GM21447 (cell line): ENCODE measurements around the gene C1QL1.

Source experiments
- ATAC-seq: cut with Tn5 transposase; IDR thresholded peaks from one replicate; pipeline ENCODE4 v1.9.1; 2021; ENCODE audit not compliant: unreplicated experiment

The C1QL1 gene

DNA sequence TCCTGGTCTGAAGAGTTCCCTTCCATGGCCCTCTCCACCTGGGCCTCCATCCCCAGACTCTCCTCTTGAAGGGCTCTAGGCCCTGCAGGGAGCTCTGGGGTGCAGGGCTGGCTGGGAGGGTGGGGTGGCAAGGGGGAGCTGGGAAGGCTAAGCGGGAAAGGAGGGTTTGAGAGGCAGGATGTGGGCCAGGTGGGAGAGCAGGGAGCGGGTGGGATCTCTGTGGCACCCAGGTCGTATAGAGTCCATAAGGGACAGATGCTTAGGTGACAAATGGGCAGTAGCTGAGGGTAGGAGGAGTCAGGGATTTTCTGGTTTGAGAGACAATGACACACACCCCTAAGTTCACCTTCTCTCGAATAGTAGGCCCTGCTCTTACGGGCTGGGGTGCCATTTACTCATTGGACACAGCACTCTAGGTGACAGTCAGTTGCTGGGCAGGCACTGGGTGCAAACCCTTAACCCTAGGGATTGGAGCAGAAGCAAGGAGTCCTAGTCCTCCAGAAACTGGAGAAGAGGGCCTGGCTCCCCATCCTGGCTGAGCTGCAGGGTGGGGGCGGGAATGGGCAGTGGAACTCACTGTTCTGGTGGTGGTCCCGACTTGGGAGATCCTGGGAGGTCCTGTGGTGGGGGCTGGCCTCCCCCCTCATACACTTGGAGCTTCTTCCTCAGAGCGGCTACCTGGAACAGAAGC is 35.9 kb downstream of the C1QL1 start:
- ATAC-seq: no peak

DNA sequence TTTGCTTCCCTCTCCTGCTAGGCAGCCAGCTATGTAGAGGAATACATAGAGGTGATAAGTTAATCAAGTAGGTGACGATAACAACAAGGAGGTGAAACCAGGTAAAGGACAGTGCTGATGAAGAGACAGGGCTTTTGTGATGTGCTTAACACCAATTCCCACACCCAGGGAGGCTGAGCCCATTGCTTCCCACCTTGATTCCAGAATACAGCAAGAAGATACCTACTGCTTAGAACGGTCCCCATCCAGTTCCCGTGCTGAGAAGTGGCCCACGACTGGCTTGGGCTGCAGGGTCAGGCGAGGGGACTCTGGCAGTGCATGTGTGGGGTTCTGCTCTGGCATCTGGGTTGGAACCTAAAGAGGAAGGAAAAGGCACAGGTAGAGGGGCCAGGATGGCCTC is 36.7 kb downstream of the C1QL1 start:
- no peak for ATAC-seq

DNA sequence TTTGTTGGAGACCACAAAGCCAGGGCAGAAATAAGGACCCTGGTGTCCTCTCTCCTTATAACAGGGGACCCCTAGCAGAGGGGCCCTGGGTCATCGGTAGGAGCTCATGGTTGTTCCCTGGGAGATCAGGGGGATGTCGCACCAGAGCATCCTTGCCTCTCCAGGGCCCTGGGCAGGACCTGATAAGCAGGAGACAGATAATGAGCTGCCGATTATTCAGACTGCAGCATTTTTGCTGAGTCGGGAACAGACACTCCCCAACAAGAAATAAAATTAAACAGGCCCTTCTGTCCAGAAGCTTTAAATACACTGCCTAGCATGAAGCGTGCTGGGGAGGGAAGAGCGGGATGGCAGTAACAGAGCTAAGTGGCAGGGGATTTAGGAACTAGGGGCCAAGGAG is 37.4 kb downstream of the C1QL1 start:
- ATAC-seq: no peak

DNA sequence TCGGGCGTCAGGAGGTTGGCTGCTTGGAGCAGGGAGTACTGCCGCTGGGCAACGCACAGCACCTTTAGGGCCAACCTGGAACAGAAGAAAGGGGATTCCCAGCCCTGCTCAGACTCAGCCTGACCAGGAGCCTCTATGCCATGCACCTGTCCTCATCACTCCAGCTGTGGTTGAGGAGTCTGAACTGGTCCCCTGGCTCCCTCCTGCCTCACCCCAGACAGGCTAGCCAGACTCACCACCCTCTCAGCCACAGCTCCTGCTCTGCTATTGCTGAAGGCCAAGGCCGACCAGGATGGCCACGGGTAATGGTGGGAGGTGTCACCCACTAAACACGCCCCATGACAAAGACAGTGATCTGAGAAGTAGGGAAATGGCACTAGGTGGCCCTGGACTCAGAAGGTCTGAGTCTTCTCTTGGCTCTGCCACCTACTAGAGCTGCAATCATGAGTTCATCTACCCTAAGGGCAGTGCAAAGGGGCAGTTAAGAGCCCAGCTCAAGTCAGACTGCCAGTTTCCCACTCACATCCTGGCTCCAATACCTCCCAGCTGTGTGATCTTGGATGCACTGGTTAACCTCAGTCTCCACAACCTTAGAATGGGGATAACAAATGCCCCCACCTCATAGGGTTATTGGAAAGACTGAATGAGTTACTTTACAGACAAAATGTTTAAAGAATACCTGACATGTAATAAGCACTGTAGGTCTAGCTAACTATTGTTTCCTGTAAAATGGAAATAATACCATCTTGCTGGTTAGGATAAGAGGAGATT is 39.0 kb downstream of the C1QL1 start:
- ATAC-seq: no peak

DNA sequence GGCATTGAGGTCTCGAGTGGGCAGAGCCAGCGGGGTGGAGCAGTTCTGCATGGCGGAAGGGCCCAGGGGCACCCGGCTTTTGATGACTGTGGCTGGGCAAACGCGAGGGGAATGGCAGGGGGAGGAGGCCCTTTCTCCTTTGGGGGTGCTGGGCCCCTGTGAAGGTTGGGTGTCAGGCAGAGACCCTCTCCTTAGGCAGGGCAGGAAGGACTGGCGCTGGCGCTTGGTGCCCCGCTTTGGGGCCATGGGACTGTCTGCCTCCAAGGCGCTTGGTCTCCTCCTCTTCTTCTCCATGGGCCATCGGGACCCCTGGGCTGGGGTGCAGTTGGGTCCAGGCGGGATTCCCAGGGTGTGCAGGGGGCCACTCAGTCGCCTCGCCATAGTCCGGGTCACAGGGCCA is 40.0 kb downstream of the C1QL1 start:
- no peak for ATAC-seq

DNA sequence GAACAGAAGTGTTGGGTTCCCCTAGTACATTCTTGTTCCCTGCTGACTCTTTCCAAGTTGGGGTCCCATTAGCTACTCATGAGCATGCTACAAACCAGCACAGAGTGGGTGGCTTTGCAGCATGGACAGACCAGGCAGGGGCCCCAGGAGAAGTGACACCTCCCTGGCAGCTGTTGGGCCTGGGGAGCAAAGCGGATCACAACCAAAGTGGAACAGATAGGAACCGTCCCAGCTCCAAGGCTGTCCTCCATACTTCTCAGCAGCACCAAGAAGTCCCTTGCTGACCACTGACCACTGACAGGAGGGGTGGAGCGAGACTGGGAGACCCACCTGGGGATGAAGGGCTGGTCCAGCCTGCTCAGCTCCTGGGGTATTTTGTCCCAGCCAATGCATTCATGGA is 40.4 kb downstream of the C1QL1 start:
- no peak for ATAC-seq

DNA sequence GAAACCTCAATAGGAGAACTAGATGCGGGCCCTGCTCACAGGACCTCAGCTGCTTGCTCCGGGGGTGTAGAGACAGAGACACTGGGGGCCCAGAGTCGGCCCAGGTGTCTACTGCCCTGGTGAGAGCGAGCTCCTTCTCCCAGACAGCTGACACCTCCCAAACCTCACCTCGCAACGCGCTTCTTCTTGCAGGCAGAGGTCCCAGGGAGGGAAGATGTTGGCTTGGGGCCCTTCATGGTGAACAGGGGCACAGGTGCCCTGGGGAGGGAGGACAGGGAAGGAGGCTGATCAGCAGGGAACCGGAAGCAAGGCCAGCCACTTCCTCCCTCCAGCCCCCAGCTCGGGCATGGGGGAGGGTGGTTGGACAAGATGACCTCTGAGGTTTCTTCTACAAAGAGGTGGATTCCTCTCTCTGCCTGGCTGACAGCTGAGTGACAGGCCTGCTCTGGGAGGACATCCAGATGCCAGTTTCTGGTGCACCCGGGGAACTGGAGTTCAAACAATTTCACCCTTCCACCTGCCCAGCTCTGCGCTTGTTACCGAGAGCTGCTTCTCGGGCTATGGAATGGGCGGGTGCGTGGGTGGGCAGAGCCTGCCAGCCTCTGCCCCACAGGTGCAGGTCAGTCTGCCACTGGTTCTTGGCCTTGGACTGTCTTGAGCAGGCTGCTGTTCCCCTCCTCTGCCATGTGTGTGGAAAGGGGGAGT is 41.1 kb downstream of the C1QL1 start:
- no peak for ATAC-seq

DNA sequence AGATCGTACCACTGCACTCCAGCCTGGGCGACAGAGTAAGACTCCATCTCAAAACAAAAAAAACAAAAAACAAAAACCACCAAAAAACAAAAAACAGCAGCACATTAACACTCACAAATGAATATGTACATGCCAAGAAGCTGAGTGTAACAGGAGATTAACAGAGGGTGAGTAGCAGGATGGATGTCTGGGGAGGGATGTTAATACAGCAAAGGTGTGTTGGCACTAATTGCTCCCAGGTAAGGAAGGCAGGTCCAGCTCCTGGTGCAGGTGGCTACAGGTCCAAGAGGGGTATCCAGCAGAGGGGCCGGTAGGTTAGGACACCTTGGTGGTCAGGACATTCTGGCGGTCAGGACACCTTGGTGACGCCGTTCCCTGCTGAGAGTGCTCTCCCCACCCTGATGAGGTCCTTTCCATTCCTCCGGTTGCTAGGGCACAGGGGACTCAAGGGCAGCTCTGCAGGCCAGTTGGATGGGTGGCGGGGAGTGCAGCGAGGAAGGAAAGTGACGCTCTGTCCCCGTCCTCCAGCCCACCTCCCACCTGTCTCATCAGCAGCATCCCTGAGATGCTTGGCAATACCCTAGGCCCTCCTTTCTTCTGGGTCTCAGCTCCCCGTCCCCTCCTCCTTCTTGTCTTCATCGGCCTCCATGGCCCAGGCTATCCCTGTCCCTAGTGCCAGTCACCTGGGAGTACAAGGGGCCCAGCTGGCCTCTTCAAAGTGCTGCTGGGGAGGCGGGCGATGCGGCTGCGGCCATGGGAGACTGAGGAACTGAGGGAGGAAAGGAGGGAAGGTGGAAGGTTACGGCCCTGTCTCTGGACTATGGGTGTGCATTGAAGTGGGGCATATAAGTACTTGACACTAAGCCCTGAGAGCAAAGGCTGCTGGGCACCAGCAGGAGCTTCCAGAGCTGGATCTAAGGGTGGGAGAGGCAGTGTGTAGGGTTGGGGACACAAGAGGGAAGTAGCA is 42.1 kb downstream of the C1QL1 start:
- no peak for ATAC-seq

DNA sequence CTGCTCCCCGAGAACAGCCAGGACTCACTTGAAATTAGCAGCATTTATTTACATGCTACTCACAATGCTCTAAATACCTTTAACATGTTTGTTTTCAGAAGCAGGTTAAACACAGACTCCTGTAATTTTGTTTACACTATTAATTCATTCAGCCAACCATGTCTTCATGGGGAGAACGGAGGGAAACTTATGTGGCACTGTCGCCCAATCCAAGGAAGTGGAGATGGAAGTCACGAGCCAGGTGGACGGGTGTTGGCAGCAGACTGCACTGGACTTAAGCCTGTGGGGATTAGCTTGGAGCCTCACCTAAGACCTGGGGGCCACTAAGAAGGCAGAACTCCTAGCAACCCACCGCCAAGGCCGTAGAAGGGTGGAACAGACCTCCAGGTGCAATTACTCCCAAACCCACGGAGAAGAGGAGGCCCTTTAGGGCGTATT is 44.0 kb downstream of the C1QL1 start:
- ATAC-seq: no peak

DNA sequence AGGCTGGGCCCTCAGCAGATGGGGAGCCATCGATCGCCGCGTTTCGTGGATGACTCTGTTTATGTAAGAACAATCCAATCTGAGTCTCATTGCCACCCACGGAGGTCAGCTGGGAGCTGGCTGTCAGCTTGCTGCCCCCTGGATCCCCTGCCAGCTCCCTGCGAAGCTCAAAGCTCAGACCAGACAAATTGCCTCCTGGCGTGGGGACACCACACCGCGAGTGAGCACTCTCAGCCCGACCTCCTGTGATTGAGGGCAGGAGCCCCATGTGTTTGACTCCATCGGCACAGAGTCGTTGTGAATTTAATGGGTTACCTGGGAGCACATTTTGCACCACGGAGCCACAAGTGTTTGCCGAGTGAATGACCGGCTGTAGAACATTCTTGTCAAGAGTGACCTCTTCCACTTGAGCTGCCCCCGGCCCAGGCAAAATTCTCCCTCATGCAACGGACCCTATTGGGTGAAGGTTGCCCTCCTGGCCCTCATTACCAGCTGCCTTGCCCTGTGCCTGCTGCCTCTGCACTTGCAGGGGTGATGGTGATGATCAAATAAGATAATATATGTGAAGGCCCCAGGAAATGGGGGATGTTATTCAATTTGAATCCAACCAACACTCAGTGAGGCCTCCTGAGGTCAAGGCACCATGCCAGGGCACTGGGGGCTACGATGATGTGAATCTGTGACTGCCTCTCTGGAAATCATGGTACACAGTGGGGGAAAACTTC is 45.2 kb downstream of the C1QL1 start:
- no peak for ATAC-seq

DNA sequence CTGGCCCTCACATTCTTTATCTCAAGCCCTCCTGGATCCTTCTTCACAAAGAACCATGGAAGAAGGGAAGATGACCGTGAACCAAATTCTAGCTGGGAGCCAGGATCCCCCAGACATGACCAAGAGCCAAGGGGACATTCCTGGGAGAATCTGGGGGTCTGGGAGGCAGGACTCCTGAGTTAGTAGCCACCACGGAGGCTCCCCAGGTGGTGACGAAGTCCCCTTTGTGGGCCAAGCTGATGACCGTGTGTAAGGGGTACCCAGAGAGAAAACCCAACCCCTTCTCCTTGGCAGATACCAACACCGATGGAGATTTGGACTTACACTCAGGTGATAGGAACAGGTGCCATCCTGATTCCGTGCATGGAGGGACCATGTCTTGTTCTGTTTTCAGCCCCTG is 46.0 kb downstream of the C1QL1 start:
- ATAC-seq: no peak

DNA sequence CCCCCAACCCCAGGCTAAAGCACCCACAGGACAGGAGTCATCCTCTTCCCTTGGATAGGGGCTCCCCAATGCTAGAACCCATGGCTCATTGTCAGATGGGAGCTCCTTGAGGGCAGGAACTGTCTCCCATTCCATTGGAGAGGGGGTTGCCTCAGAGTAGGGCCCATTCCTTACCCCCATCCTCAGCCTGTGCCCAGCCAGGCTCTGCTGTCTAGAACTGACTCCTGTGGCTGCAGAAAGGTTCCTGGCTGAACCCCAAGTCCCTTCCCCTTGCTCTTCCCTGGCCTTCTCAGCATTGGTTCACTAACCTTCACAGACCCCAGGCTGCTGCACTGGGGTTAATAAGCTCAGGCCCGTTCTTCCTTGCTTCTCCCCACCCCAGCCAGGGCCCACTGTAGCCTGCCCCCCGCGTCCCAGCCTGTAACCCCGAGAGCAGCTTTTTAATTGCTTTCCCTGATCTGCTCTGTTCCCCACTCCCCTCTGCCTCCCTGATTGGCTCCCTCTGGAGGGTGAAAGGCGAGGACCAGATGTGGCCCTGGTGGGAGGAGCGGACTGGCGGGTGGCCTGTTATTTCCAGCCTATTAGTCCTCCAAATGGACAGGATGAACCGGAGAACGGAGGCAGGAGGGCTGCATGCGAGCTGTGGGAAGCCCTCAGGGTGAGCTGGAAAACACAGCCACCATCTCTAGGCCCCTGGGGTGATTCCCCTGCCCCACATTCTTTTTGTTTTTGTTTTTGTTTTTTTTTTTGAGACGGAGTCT is 46.8 kb downstream of the C1QL1 start:
- ATAC-seq: no peak

DNA sequence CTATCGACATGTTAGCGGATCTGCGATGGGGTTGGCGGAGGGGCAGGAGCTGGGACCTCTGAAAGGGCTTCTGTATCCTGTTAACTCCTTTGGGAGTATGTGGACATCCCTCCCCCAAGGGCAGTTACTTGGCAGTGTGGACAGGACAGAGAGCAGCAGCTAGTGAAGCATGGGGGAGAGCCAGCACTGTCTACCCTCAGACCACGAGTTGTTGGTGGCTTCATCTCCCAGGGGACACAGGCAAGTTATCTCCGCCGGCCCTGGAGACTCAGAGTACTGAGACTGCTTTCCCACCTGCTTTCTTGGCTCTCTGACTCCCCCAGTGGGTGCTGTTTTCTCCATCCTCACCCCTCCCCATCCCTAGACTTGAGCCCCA is 47.5 kb downstream of the C1QL1 start:
- ATAC-seq: no peak

DNA sequence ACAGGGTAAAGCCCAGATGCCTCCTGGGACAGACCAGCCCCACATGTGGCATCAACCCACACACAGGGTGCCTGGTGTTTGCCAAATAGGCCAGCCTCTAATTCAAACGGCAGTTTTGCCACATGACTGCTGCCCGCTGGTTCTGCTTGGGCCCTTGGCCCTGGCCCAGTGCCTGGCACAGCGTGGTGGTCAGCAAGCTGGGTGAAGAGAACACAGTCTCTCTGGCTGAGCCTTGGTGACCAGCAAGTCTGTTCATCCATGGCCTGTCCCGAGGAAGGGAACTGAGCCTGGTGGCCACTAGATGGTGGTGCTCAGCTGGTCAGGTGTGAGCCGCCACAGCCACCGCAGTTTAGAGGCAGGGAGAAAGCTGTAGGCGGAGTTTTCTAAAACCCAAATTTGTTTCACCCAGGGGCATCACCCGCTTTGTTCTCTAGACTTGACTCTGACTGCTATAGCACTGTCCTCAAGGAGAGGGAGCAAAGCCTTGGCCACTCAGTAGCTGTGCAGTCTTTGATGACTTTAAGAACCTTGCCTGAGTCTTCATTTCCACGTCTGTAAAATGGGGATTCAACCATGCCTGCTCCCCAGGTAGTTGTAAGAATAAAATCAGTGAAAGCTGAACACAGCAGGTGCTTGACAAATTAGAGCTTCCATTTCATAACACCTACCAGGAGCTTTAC is 48.1 kb downstream of the C1QL1 start:
- no peak for ATAC-seq

DNA sequence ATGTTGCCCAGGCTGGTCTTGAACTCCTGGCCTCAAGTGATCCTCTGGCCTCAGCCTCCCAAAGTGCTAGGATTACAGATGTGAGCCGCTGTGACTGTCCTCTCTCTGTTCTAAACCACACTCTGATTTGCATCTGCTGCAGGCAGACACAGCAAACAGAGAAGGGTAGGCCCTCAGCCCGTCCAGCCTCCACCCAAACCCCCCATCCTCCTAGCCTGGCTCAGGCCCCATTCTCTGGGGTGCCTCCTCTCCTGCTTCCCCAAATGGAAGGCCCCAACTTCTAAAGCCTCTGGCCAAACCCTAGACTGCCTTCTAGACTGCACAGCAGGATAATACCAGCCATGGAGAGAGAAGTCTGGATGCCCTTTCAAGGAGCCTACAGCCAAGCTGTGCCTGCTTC is 48.7 kb downstream of the C1QL1 start:
- ATAC-seq: no peak

DNA sequence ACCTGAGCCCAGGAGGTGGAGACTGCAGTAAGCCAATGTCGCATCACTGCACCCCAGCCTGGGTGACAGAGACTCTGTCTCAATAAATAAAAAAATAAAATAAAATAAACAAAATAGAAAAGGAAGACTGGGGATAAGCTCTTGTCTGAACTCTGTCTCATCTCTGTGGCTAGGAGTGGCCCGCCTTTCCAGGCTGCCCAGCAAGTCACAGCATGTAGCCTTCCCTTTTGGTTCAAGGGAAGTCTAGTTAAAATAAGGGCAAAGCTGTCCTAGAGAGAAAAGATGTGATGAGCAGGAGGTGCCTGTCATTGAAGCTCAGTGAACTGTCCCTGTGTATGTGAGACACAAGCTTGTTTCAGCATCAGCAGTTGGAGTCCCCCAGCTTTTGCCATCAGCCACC is 50.1 kb downstream of the C1QL1 start:
- ATAC-seq: no peak

DNA sequence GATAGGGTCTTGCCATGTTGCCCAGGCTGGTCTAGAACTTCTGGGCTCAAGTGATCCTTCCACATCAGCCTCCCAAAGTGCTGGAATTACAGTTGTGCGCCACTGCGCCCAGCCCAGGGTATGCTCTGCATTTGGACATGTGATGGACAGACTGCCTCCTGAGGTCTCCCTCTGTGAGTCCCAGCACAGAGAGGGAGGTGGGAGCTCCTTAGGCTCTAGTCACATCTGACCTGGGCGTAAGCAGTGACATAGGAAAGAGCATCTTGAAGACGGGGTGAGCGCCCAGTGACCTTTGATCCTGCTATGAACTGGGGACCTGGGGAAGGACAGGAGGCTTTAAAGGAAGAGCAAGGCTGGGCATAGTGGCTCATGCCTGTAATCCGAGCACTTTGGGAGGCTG is 50.6 kb downstream of the C1QL1 start:
- ATAC-seq: no peak

DNA sequence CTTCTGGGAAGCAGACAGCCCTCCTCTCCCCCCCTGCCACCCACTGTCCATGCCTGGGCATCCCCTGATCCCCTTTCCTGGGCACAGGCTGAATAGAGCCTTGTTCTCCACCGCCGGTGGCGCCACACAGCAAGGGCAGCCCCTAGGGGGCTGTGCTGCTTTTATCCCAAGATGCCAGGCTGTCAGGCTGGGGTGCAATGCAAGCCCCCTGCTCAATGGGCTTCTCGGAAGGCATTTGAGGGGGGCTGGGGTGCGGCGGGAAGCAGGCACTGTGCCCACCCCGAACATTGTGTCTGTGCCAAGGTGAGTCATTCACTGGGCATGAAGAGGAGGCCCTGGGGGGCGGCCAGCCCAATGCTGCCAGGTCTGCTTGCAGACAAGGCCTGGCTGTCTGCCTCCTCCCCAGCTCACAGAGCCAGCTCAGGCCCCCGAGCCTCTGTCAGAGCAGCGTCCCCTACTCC is 51.3 kb downstream of the C1QL1 start:
- no peak for ATAC-seq
